Measurements from ENCODE around the gene PTP4A2. TPM values are rescaled to one million over a fixed set of nuclear protein-coding genes. Genes with fewer than 3 reads are reported as not detected.

Gene PTP4A2
- total and polyA plus RNA-seq, 4 experiments from 2014 or later = 254 to 529 (median 339) TPM

- Histone ChIP-seq H3K27ac (ENCODE audit: low read depth, low read length) (no peak overlapping the region), H3K9me3 (ENCODE audit: control insufficient read depth in 1 of 2, low read length in 2 of 2) (no peaks in the 10 kb centered on the region), H3K36me3 (ENCODE audit: insufficient read depth, low read length) (no peaks in the 10 kb centered on the region), H3K4me3 (ENCODE audit: low read length in 2 of 2) (no peak overlapping the region), H3K4me1 (ENCODE audit: insufficient read depth, low read length) (peaks cover 10% of the 10 kb centered on the region), H3K27me3 (ENCODE audit: insufficient read depth, low read length) (no peaks in the 10 kb centered on the region)
- CTCF ChIA-PET (ENCODE audit: partially characterized antibody) = no interaction called here
- H3K27ac Mint-ChIP-seq = no peak overlapping the region
- DNase-seq = no peak
- H3K4me1 Mint-ChIP-seq = peaks cover 9 to 16% (median 12%) of the 10 kb centered on the region in 4 donors
- H3K4me3 Mint-ChIP-seq = no peak overlapping the region
- peaks cover 0 to 3% (median 0%) of the 10 kb centered on the region in 8 donors for H3K9me3 Mint-ChIP-seq
- H3K36me3 Mint-ChIP-seq = no peaks in the 10 kb centered on the region
- intact Hi-C loops (cut with micrococcal nuclease) = no loop called here
- H3K27me3 Mint-ChIP-seq = no peaks in the 10 kb centered on the region
- POLR2A ChIA-PET (ENCODE audit: partially characterized antibody) = no interaction called here
Observed at GRCh38 chr1:31874942-31875341, 63.2 kb downstream of the PTP4A2 start.

GRCh38 chr1:31872658-31873636 lies 65.2 kb downstream of the PTP4A2 start:
- Histone ChIP-seq H3K36me3 (ENCODE audit: insufficient read depth, low read length) (no peaks in the 10 kb centered on the region), H3K27ac (ENCODE audit: low read depth, low read length) (no peak overlapping the region), H3K27me3 (ENCODE audit: insufficient read depth, low read length) (no peaks in the 10 kb centered on the region), H3K9me3 (ENCODE audit: control insufficient read depth in 1 of 2, low read length in 2 of 2) (no peaks in the 10 kb centered on the region), H3K4me1 (ENCODE audit: insufficient read depth, low read length) (peaks cover 10% of the 10 kb centered on the region), H3K4me3 (ENCODE audit: low read length in 2 of 2) (no peak overlapping the region)
- Mint-ChIP-seq H3K36me3 (no peaks in the 10 kb centered on the region), H3K4me3 (peak overlapping the region in 6 of 8 donors; percentile 7 to 52 (median 38)), H3K4me1 (peaks cover 9 to 16% (median 13%) of the 10 kb centered on the region in 4 donors), H3K9me3 (peaks cover 0 to 3% (median 0%) of the 10 kb centered on the region in 8 donors), H3K27me3 (no peaks in the 10 kb centered on the region), H3K27ac (peak overlapping the region; percentile 6 to 87 (median 75))
- ChIA-PET CTCF (ENCODE audit: partially characterized antibody) (interaction anchor here (0.7 to 1.5 kb wide), 3 partner anchors 20 to 71 kb away, joined by 3 to 5 read pairs (median 3); no protein-coding TSS in a partner anchor), POLR2A (ENCODE audit: partially characterized antibody) (interaction anchor here (0.7 to 1.4 kb wide), 2 partner anchors 25 to 66 kb away, joined by 3 to 7 read pairs; partner anchors contain the start of gene PTP4A2)
- peak in 4 of 5 donors; percentile 7 to 14 (median 11) for DNase-seq
- intact Hi-C loops (cut with micrococcal nuclease) = no loop called here

- H3K27me3 ChIP-seq (ENCODE audit: insufficient read depth, low read length) = no peaks in the 10 kb centered on the region
- DNase-seq = no peak
- Mint-ChIP-seq H3K9me3 (peaks cover 0 to 3% (median 0%) of the 10 kb centered on the region in 8 donors), H3K36me3 (no peaks in the 10 kb centered on the region), H3K4me3 (peak overlapping the region in 2 of 8 donors; percentile 11 to 13), H3K27ac (peak overlapping the region in 5 of 7 donors; percentile 19 to 79 (median 31)), H3K27me3 (no peaks in the 10 kb centered on the region), H3K4me1 (peaks cover 9 to 18% (median 13%) of the 10 kb centered on the region in 4 donors)
- POLR2A ChIA-PET (ENCODE audit: partially characterized antibody) = interaction anchor here (0.7 to 1.4 kb wide), 4 partner anchors 14 to 67 kb away, joined by 3 to 7 read pairs (median 4); partner anchors contain the start of gene PTP4A2
- intact Hi-C loops (cut with micrococcal nuclease) = no loop called here
- H3K9me3 ChIP-seq (ENCODE audit: control insufficient read depth in 1 of 2, low read length in 2 of 2) = no peaks in the 10 kb centered on the region
- H3K4me3 ChIP-seq (ENCODE audit: low read length in 2 of 2) = no peak overlapping the region
- H3K4me1 ChIP-seq (ENCODE audit: insufficient read depth, low read length) = peaks cover 10% of the 10 kb centered on the region
- CTCF ChIA-PET (ENCODE audit: partially characterized antibody) = interaction anchor here (0.8 to 1.2 kb wide), 2 partner anchors 18 to 39 kb away, joined by 3 read pairs; no protein-coding TSS in a partner anchor
- H3K27ac ChIP-seq (ENCODE audit: low read depth, low read length) = no peak overlapping the region
- no peaks in the 10 kb centered on the region for H3K36me3 ChIP-seq (ENCODE audit: insufficient read depth, low read length)
Observed at GRCh38 chr1:31871703-31872102, 66.5 kb downstream of the PTP4A2 start.

GRCh38 chr1:31870086-31870736 lies 68.0 kb downstream of the PTP4A2 start:
- Mint-ChIP-seq H3K36me3 (no peaks in the 10 kb centered on the region), H3K4me3 (no peak overlapping the region), H3K9me3 (peaks cover 0 to 3% (median 0%) of the 10 kb centered on the region in 8 donors), H3K4me1 (peaks cover 7 to 22% (median 16%) of the 10 kb centered on the region in 4 donors), H3K27me3 (no peaks in the 10 kb centered on the region), H3K27ac (peak overlapping the region in 1 of 7 donors; percentile 42)
- no peaks in the 10 kb centered on the region for H3K36me3 ChIP-seq (ENCODE audit: insufficient read depth, low read length)
- H3K27ac ChIP-seq (ENCODE audit: low read depth, low read length) = no peak overlapping the region
- ChIA-PET CTCF (ENCODE audit: partially characterized antibody) (interaction anchor here (0.6 kb wide), 1 partner anchor 506 kb away, joined by 3 read pairs; no protein-coding TSS in a partner anchor), POLR2A (ENCODE audit: partially characterized antibody) (no interaction called here)
- no peaks in the 10 kb centered on the region for H3K9me3 ChIP-seq (ENCODE audit: control insufficient read depth in 1 of 2, low read length in 2 of 2)
- peaks cover 10% of the 10 kb centered on the region for H3K4me1 ChIP-seq (ENCODE audit: insufficient read depth, low read length)
- H3K4me3 ChIP-seq (ENCODE audit: low read length in 2 of 2) = no peak overlapping the region
- intact Hi-C loops (cut with micrococcal nuclease) = no loop called here
- DNase-seq = no peak
- H3K27me3 ChIP-seq (ENCODE audit: insufficient read depth, low read length) = no peaks in the 10 kb centered on the region

- H3K27me3 Mint-ChIP-seq = no peaks in the 10 kb centered on the region
- peak overlapping the region in 1 of 7 donors; percentile 66 for H3K27ac Mint-ChIP-seq
- no peaks in the 10 kb centered on the region for H3K36me3 Mint-ChIP-seq
- intact Hi-C loops (cut with micrococcal nuclease) = no loop called here
- no peak overlapping the region for H3K27ac ChIP-seq (ENCODE audit: low read depth, low read length)
- H3K4me3 ChIP-seq (ENCODE audit: low read length in 2 of 2) = no peak overlapping the region
- no peaks in the 10 kb centered on the region for H3K27me3 ChIP-seq (ENCODE audit: insufficient read depth, low read length)
- H3K9me3 Mint-ChIP-seq = peaks cover 0 to 3% (median 0%) of the 10 kb centered on the region in 8 donors
- ChIA-PET POLR2A (ENCODE audit: partially characterized antibody) (no interaction called here), CTCF (ENCODE audit: partially characterized antibody) (no interaction called here)
- peaks cover 7 to 22% (median 16%) of the 10 kb centered on the region in 4 donors for H3K4me1 Mint-ChIP-seq
- H3K9me3 ChIP-seq (ENCODE audit: control insufficient read depth in 1 of 2, low read length in 2 of 2) = no peaks in the 10 kb centered on the region
- DNase-seq = no peak
- H3K4me3 Mint-ChIP-seq = no peak overlapping the region
- peaks cover 10% of the 10 kb centered on the region for H3K4me1 ChIP-seq (ENCODE audit: insufficient read depth, low read length)
- no peaks in the 10 kb centered on the region for H3K36me3 ChIP-seq (ENCODE audit: insufficient read depth, low read length)
Observed at GRCh38 chr1:31869449-31869848, 68.7 kb downstream of the PTP4A2 start.

GRCh38 chr1:31868862-31869261 lies 69.3 kb downstream of the PTP4A2 start:
- Mint-ChIP-seq H3K27ac (no peak overlapping the region), H3K4me1 (peaks cover 7 to 22% (median 16%) of the 10 kb centered on the region in 4 donors), H3K27me3 (no peaks in the 10 kb centered on the region), H3K36me3 (no peaks in the 10 kb centered on the region), H3K4me3 (no peak overlapping the region), H3K9me3 (peaks cover 0 to 3% (median 0%) of the 10 kb centered on the region in 8 donors)
- ChIA-PET CTCF (ENCODE audit: partially characterized antibody) (no interaction called here), POLR2A (ENCODE audit: partially characterized antibody) (no interaction called here)
- Histone ChIP-seq H3K27ac (ENCODE audit: low read depth, low read length) (no peak overlapping the region), H3K36me3 (ENCODE audit: insufficient read depth, low read length) (no peaks in the 10 kb centered on the region), H3K9me3 (ENCODE audit: control insufficient read depth in 1 of 2, low read length in 2 of 2) (no peaks in the 10 kb centered on the region), H3K27me3 (ENCODE audit: insufficient read depth, low read length) (no peaks in the 10 kb centered on the region), H3K4me3 (ENCODE audit: low read length in 2 of 2) (no peak overlapping the region), H3K4me1 (ENCODE audit: insufficient read depth, low read length) (peaks cover 10% of the 10 kb centered on the region)
- DNase-seq = no peak
- intact Hi-C loops (cut with micrococcal nuclease) = no loop called here

GRCh38 chr1:31867546-31867945 lies 70.6 kb downstream of the PTP4A2 start:
- Histone ChIP-seq H3K36me3 (ENCODE audit: insufficient read depth, low read length) (no peaks in the 10 kb centered on the region), H3K27ac (ENCODE audit: low read depth, low read length) (no peak overlapping the region), H3K27me3 (ENCODE audit: insufficient read depth, low read length) (no peaks in the 10 kb centered on the region), H3K4me3 (ENCODE audit: low read length in 2 of 2) (no peak overlapping the region), H3K9me3 (ENCODE audit: control insufficient read depth in 1 of 2, low read length in 2 of 2) (no peaks in the 10 kb centered on the region), H3K4me1 (ENCODE audit: insufficient read depth, low read length) (no peaks in the 10 kb centered on the region)
- Mint-ChIP-seq H3K9me3 (no peaks in the 10 kb centered on the region), H3K4me3 (no peak overlapping the region), H3K4me1 (peaks cover 2 to 12% (median 5%) of the 10 kb centered on the region in 4 donors), H3K36me3 (no peaks in the 10 kb centered on the region), H3K27ac (no peak overlapping the region), H3K27me3 (no peaks in the 10 kb centered on the region)
- no peak for DNase-seq
- POLR2A ChIA-PET (ENCODE audit: partially characterized antibody) = no interaction called here
- intact Hi-C loops (cut with micrococcal nuclease) = no loop called here
- CTCF ChIA-PET (ENCODE audit: partially characterized antibody) = no interaction called here
